ENCODE results near the gene BBS1.
A peak's percentile ranks its signal among the peaks of the same experiment; 100 is the strongest.
"Not testable (repeated sequence)": the region's sequence is repeated elsewhere in the genome, so short reads cannot be mapped to it uniquely, and the experiment has no call there.

The BBS1 gene

GRCh38 chr11:66529069-66529468, 18.6 kb downstream of the BBS1 start:
- DNase-seq = no peak

GRCh38 chr11:66529655-66530054, 19.2 kb downstream of the BBS1 start:
- DNase-seq = no peak

- no peak for DNase-seq
These were observed 20.7 kb downstream of the BBS1 start for GRCh38 chr11:66530927-66531709.

- DNase-seq = no peak
These were observed 21.4 kb downstream of the BBS1 start for GRCh38 chr11:66531841-66532240.

GRCh38 chr11:66532784-66533183, 22.3 kb downstream of the BBS1 start:
- no peak for DNase-seq

GRCh38 chr11:66539170-66539869, 28.9 kb downstream of the BBS1 start:
- DNase-seq = no peak

- no peak for DNase-seq
These were observed 29.4 kb downstream of the BBS1 start for GRCh38 chr11:66539870-66540213.

- DNase-seq = not testable (repeated sequence)
These were observed 30.2 kb downstream of the BBS1 start for GRCh38 chr11:66540598-66540997.

GRCh38 chr11:66541892-66542291, 31.5 kb downstream of the BBS1 start:
- no peak for DNase-seq

GRCh38 chr11:66542362-66542761, 31.9 kb downstream of the BBS1 start:
- DNase-seq = no peak

GRCh38 chr11:66543263-66544107, 33.0 kb downstream of the BBS1 start:
- peak in 5 of 6 experiments; percentile 27 to 55 (median 49) for DNase-seq

GRCh38 chr11:66544952-66545351, 34.5 kb downstream of the BBS1 start:
- not testable (repeated sequence) for DNase-seq

- peak; percentile 58 to 86 (median 76) for DNase-seq
These were observed 35.4 kb downstream of the BBS1 start, which contains the start of gene ZDHHC24 for GRCh38 chr11:66545701-66546367. TSS of gene ZDHHC24 (minus strand) at chr11:66546048. CDS start at chr11:66546003, 45 bp downstream.

- no peak for DNase-seq
These were observed 36.0 kb downstream of the BBS1 start, which contains the start of gene ACTN3 for GRCh38 chr11:66546368-66546965. TSS of gene ACTN3 (plus strand) at chr11:66546903. CDS start at chr11:66546938, 35 bp downstream.

- DNase-seq = no peak
These were observed 36.7 kb downstream of the BBS1 start for GRCh38 chr11:66546966-66547661.

- DNase-seq = no peak
These were observed 37.2 kb downstream of the BBS1 start for GRCh38 chr11:66547662-66548009.

GRCh38 chr11:66548041-66548440, 37.6 kb downstream of the BBS1 start:
- DNase-seq = no peak

- DNase-seq = no peak
These were observed 38.6 kb downstream of the BBS1 start for GRCh38 chr11:66548774-66549630.

GRCh38 chr11:66549696-66550095, 39.3 kb downstream of the BBS1 start:
- DNase-seq = no peak

- DNase-seq = no peak
These were observed 40.5 kb downstream of the BBS1 start for GRCh38 chr11:66550887-66551286.

- DNase-seq = no peak
These were observed 44.2 kb downstream of the BBS1 start for GRCh38 chr11:66554602-66555001.

Data from stimulated activated naive CD4-positive, alpha-beta T cell (primary cell).